Neural progenitor cell (in vitro differentiated cells): ENCODE data around the gene HECTD4.
"Not testable (repeated sequence)": the region's sequence is repeated elsewhere in the genome, so short reads cannot be mapped to it uniquely, and the experiment has no call there.

Experiments
- EZH2 ChIP-seq: fragments of 200-600 bp; sonication (generic); IDR thresholded peaks from 2 replicates; pipeline ENCODE4 v1.6.1; 2017; ENCODE audit warnings: antibody characterized with exemption, mild to moderate bottlenecking, moderate library complexity
- TF ChIP-seq, protein P1 (sequence below): fragments of 200-600 bp; sonication (generic); IDR thresholded peaks from 2 replicates; pipeline ENCODE4 v1.5.1; 2017; ENCODE audit warnings: antibody characterized with exemption, mild to moderate bottlenecking

DNA sequence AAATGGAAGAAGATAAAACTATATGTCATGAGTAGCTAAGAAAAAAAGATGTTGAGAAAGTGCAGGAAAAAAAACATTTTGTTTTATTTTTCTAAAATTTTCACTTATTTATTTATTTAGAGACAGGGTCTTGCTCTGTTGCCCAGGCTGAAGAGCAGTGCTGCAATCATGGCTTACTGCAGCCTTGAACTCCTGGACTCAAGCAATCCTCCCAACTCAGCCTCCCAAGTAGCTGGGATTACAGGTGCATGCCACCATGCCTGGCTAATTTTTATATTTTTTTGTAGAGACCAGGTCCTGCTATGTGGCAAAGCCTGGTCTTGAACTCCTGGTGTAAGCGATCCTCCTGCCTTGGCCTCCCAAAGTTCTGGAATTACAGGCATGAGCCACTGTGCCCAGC is 137.3 kb downstream of the HECTD4 start:
- TF ChIP-seq, protein P1, sequence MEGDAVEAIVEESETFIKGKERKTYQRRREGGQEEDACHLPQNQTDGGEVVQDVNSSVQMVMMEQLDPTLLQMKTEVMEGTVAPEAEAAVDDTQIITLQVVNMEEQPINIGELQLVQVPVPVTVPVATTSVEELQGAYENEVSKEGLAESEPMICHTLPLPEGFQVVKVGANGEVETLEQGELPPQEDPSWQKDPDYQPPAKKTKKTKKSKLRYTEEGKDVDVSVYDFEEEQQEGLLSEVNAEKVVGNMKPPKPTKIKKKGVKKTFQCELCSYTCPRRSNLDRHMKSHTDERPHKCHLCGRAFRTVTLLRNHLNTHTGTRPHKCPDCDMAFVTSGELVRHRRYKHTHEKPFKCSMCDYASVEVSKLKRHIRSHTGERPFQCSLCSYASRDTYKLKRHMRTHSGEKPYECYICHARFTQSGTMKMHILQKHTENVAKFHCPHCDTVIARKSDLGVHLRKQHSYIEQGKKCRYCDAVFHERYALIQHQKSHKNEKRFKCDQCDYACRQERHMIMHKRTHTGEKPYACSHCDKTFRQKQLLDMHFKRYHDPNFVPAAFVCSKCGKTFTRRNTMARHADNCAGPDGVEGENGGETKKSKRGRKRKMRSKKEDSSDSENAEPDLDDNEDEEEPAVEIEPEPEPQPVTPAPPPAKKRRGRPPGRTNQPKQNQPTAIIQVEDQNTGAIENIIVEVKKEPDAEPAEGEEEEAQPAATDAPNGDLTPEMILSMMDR = not testable (repeated sequence)
- not testable (repeated sequence) for TF ChIP-seq EZH2
